ENCODE results near the gene GARIN3.
A peak's percentile ranks its signal among the peaks of the same experiment; 100 is the strongest.

The GARIN3 gene

GRCh38 chr5:157184117-157184670 is 18.1 kb upstream of the GARIN3 start:
- Histone ChIP-seq H3K4me2 (ENCODE audit: low read length) (no peak overlapping the region), H3K4me3 (ENCODE audit: low read depth, low read length) (no peak overlapping the region), H2BK120ac (ENCODE audit: insufficient read depth, low read length, poor library complexity) (no peak overlapping the region), H3K4ac (ENCODE audit: low read depth, low read length) (no peak overlapping the region), H3K36me3 (ENCODE audit: control insufficient read depth in 1 of 2, insufficient read depth in 2 of 2, low read length in 2 of 2) (no peaks in the 10 kb centered on the region), H2BK5ac (ENCODE audit: low read depth, low read length, poor library complexity) (no peak overlapping the region), H3K27me3 (ENCODE audit: insufficient read depth, low read length) (no peaks in the 10 kb centered on the region), H3K4me1 (ENCODE audit: control insufficient read depth in 1 of 2, insufficient read depth in 2 of 2, low read length in 2 of 2) (no peaks in the 10 kb centered on the region), H3K79me1 (ENCODE audit: low read length) (no peaks in the 10 kb centered on the region), H4K8ac (ENCODE audit: low read depth, low read length) (no peak overlapping the region), H3K18ac (ENCODE audit: low read length) (no peak overlapping the region), H3K9me3 (ENCODE audit: insufficient read depth, low read depth, low read length) (no peaks in the 10 kb centered on the region), H2AFZ (ENCODE audit: insufficient read depth, low read length, poor library complexity) (no peak overlapping the region), H3K9ac (ENCODE audit: low read length) (no peak overlapping the region), H3K79me2 (ENCODE audit: control insufficient read depth, insufficient read depth, low read length, poor library complexity) (no peaks in the 10 kb centered on the region), H2AK5ac (ENCODE audit: low read length) (no peak overlapping the region), H3K27ac (ENCODE audit: low read depth, low read length) (no peak overlapping the region), H2BK12ac (ENCODE audit: low read length) (no peak overlapping the region), H3K23ac (ENCODE audit: low read length) (no peak overlapping the region), H3K14ac (ENCODE audit: low read length) (no peak overlapping the region), H4K91ac (ENCODE audit: low read depth, low read length) (no peak overlapping the region), H4K12ac (ENCODE audit: low read depth, low read length) (no peak overlapping the region)
- WGBS (ENCODE audit: extremely low coverage, insufficient coverage, insufficient read length): no CpG with 5 or more reads among the region's 8 CpGs
- DNase-seq: peak in 1 of 2 donors; percentile 12

GRCh38 chr5:157182143-157182757 is 16.2 kb upstream of the GARIN3 start:
- no peak overlapping the region for H2BK120ac ChIP-seq (ENCODE audit: insufficient read depth, low read length, poor library complexity)
- no peak overlapping the region for H3K4me3 ChIP-seq (ENCODE audit: low read depth, low read length)
- no peak overlapping the region for H2AK5ac ChIP-seq (ENCODE audit: low read length)
- H3K4me2 ChIP-seq (ENCODE audit: low read length): no peak overlapping the region
- H2BK12ac ChIP-seq (ENCODE audit: low read length): no peak overlapping the region
- WGBS (ENCODE audit: extremely low coverage, insufficient coverage, insufficient read length): no CpG with 5 or more reads among the region's 3 CpGs
- no peak overlapping the region for H3K23ac ChIP-seq (ENCODE audit: low read length)
- no peak overlapping the region for H3K9ac ChIP-seq (ENCODE audit: low read length)
- H3K14ac ChIP-seq (ENCODE audit: low read length): no peak overlapping the region
- no peak overlapping the region for H4K91ac ChIP-seq (ENCODE audit: low read depth, low read length)
- H2AFZ ChIP-seq (ENCODE audit: insufficient read depth, low read length, poor library complexity): no peak overlapping the region
- no peak for DNase-seq
- H3K18ac ChIP-seq (ENCODE audit: low read length): no peak overlapping the region
- H4K12ac ChIP-seq (ENCODE audit: low read depth, low read length): no peak overlapping the region
- no peaks in the 10 kb centered on the region for H3K9me3 ChIP-seq (ENCODE audit: insufficient read depth, low read depth, low read length)
- H3K79me1 ChIP-seq (ENCODE audit: low read length): no peaks in the 10 kb centered on the region
- H4K8ac ChIP-seq (ENCODE audit: low read depth, low read length): no peak overlapping the region
- no peaks in the 10 kb centered on the region for H3K36me3 ChIP-seq (ENCODE audit: control insufficient read depth in 1 of 2, insufficient read depth in 2 of 2, low read length in 2 of 2)
- H3K4me1 ChIP-seq (ENCODE audit: control insufficient read depth in 1 of 2, insufficient read depth in 2 of 2, low read length in 2 of 2): no peaks in the 10 kb centered on the region
- no peak overlapping the region for H2BK5ac ChIP-seq (ENCODE audit: low read depth, low read length, poor library complexity)
- H3K27ac ChIP-seq (ENCODE audit: low read depth, low read length): no peak overlapping the region
- no peaks in the 10 kb centered on the region for H3K79me2 ChIP-seq (ENCODE audit: control insufficient read depth, insufficient read depth, low read length, poor library complexity)
- H3K4ac ChIP-seq (ENCODE audit: low read depth, low read length): no peak overlapping the region
- no peaks in the 10 kb centered on the region for H3K27me3 ChIP-seq (ENCODE audit: insufficient read depth, low read length)

DNA sequence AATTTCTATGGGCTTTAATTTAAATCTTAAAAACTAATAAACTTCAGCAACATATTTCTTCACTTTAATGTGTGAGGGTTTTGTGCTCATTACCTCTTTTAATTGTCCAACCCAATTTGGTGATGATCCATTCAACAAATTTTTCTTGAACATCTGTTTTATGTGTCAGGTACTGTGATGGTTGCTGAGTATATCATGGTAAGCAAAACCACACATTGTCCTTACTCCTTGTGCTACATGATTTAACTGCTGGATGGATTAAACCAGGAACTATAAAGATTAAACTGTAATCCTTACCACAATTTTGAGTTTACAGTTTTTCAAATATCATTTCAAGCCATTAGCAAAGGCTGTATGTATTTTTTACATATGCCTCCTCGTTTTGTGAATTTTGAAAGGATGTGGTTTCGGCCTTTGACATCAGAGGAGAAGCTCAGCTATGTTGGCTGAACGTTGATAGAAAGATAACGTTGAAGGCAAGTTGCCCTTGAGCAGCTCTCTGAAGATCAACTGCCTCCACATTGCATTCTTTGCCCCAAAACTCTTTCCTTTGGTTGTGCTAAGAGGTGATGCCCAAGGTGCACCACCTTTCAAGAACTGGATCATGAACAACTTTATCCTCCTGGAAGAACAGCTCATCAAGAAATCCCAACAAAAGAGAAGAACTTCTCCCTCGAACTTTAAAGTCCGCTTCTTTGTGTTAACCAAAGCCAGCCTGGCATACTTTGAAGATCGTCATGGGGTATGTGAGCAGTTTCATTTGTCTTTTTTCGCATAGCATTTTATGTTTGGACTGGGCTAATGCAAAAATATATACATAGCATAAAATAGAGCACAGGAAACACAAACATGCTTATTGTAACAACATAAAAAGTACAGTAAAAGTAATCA is 14.6 kb upstream of the GARIN3 start, which contains the start of gene ITK:
TSS of gene ITK (plus strand) at position 467 of the 891 bp plus-strand sequence. CDS start at position 605, 138 bp downstream.
- no peaks in the 10 kb centered on the region for H3K27me3 ChIP-seq (ENCODE audit: insufficient read depth, low read length)
- no peak within 1 kb of the TSS for H2BK120ac ChIP-seq (ENCODE audit: insufficient read depth, low read length, poor library complexity)
- H4K91ac ChIP-seq (ENCODE audit: low read depth, low read length): no peak within 1 kb of the TSS
- no peaks in the 10 kb centered on the region for H3K36me3 ChIP-seq (ENCODE audit: control insufficient read depth in 1 of 2, insufficient read depth in 2 of 2, low read length in 2 of 2)
- H4K12ac ChIP-seq (ENCODE audit: low read depth, low read length): no peak within 1 kb of the TSS
- no peaks in the 10 kb centered on the region for H3K79me1 ChIP-seq (ENCODE audit: low read length)
- no peak within 1 kb of the TSS for H2AK5ac ChIP-seq (ENCODE audit: low read length)
- H3K4me2 ChIP-seq (ENCODE audit: low read length): no peak within 1 kb of the TSS
- no peak within 1 kb of the TSS for H3K23ac ChIP-seq (ENCODE audit: low read length)
- H2AFZ ChIP-seq (ENCODE audit: insufficient read depth, low read length, poor library complexity): no peak within 1 kb of the TSS
- no peak within 1 kb of the TSS for H3K14ac ChIP-seq (ENCODE audit: low read length)
- no peaks in the 10 kb centered on the region for H3K79me2 ChIP-seq (ENCODE audit: control insufficient read depth, insufficient read depth, low read length, poor library complexity)
- no peaks in the 10 kb centered on the region for H3K4me1 ChIP-seq (ENCODE audit: control insufficient read depth in 1 of 2, insufficient read depth in 2 of 2, low read length in 2 of 2)
- H3K4ac ChIP-seq (ENCODE audit: low read depth, low read length): no peak within 1 kb of the TSS
- no peak within 1 kb of the TSS for H2BK5ac ChIP-seq (ENCODE audit: low read depth, low read length, poor library complexity)
- H3K27ac ChIP-seq (ENCODE audit: low read depth, low read length): no peak within 1 kb of the TSS
- H3K18ac ChIP-seq (ENCODE audit: low read length): no peak within 1 kb of the TSS
- H3K9me3 ChIP-seq (ENCODE audit: insufficient read depth, low read depth, low read length): no peaks in the 10 kb centered on the region
- no peak within 1 kb of the TSS for H3K4me3 ChIP-seq (ENCODE audit: low read depth, low read length)
- H4K8ac ChIP-seq (ENCODE audit: low read depth, low read length): no peak within 1 kb of the TSS
- no peak for DNase-seq
- no CpG with 5 or more reads among the region's 8 CpGs for WGBS (ENCODE audit: extremely low coverage, insufficient coverage, insufficient read length)
- H3K9ac ChIP-seq (ENCODE audit: low read length): no peak within 1 kb of the TSS
- no peak within 1 kb of the TSS for H2BK12ac ChIP-seq (ENCODE audit: low read length)

DNA sequence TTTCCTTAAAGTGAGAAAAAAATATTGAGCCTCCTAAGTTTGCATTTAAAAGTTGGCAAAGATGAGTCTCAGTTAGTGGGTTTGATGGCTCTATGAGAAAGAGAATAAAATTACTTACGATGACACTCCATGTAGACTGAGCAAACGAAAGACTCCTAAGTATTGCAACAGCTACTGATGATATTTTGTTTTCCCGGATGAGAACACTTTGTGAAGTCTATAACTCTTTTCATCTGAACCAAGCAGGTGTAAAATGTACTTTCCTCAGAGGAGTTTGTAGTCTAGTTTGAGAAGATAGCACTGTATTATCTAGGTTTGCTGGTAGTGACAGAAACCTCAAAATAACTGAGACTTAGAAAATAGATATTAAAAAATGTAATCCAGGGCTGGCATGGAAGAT is 12.9 kb upstream of the GARIN3 start:
- H3K14ac ChIP-seq (ENCODE audit: low read length): no peak overlapping the region
- H2BK5ac ChIP-seq (ENCODE audit: low read depth, low read length, poor library complexity): no peak overlapping the region
- no peak overlapping the region for H3K18ac ChIP-seq (ENCODE audit: low read length)
- DNase-seq: no peak
- no peak overlapping the region for H2BK12ac ChIP-seq (ENCODE audit: low read length)
- H3K4ac ChIP-seq (ENCODE audit: low read depth, low read length): no peak overlapping the region
- H3K4me1 ChIP-seq (ENCODE audit: control insufficient read depth in 1 of 2, insufficient read depth in 2 of 2, low read length in 2 of 2): no peaks in the 10 kb centered on the region
- WGBS (ENCODE audit: extremely low coverage, insufficient coverage, insufficient read length): no CpG with 5 or more reads among the region's 3 CpGs
- no peaks in the 10 kb centered on the region for H3K27me3 ChIP-seq (ENCODE audit: insufficient read depth, low read length)
- no peak overlapping the region for H4K12ac ChIP-seq (ENCODE audit: low read depth, low read length)
- no peaks in the 10 kb centered on the region for H3K9me3 ChIP-seq (ENCODE audit: insufficient read depth, low read depth, low read length)
- H3K4me3 ChIP-seq (ENCODE audit: low read depth, low read length): no peak overlapping the region
- H4K8ac ChIP-seq (ENCODE audit: low read depth, low read length): no peak overlapping the region
- H4K91ac ChIP-seq (ENCODE audit: low read depth, low read length): no peak overlapping the region
- H2AFZ ChIP-seq (ENCODE audit: insufficient read depth, low read length, poor library complexity): no peak overlapping the region
- H3K36me3 ChIP-seq (ENCODE audit: control insufficient read depth in 1 of 2, insufficient read depth in 2 of 2, low read length in 2 of 2): no peaks in the 10 kb centered on the region
- H3K27ac ChIP-seq (ENCODE audit: low read depth, low read length): no peak overlapping the region
- no peaks in the 10 kb centered on the region for H3K79me2 ChIP-seq (ENCODE audit: control insufficient read depth, insufficient read depth, low read length, poor library complexity)
- H2BK120ac ChIP-seq (ENCODE audit: insufficient read depth, low read length, poor library complexity): no peak overlapping the region
- no peak overlapping the region for H3K4me2 ChIP-seq (ENCODE audit: low read length)
- H3K23ac ChIP-seq (ENCODE audit: low read length): no peak overlapping the region
- H3K9ac ChIP-seq (ENCODE audit: low read length): no peak overlapping the region
- no peak overlapping the region for H2AK5ac ChIP-seq (ENCODE audit: low read length)
- no peaks in the 10 kb centered on the region for H3K79me1 ChIP-seq (ENCODE audit: low read length)
